Ishikawa (cell line): ENCODE measurements around the gene ESAM.

Experiments
- CEBPB ChIP-seq: IDR thresholded peaks from 2 replicates; pipeline ENCODE4 v1.6.1; 2012
- CREB1 ChIP-seq: IDR thresholded peaks from 2 replicates; pipeline ENCODE4 v1.6.1; 2012; ENCODE audit warnings: low read depth
- EGR1 ChIP-seq: IDR thresholded peaks from 2 replicates; pipeline ENCODE4 v1.6.1; 2012
- EP300 ChIP-seq: IDR thresholded peaks from 2 replicates; pipeline ENCODE4 v1.6.1; 2012; ENCODE audit warnings: borderline replicate concordance
- FOXM1 ChIP-seq: IDR thresholded peaks from 2 replicates; pipeline ENCODE4 v1.6.1; 2012; ENCODE audit warnings: low read depth, borderline replicate concordance
- RAD21 ChIP-seq: IDR thresholded peaks from 2 replicates; pipeline ENCODE4 v1.6.1; 2012; ENCODE audit warnings: low read depth
- REST ChIP-seq: IDR thresholded peaks from 2 replicates; pipeline ENCODE4 v1.6.1; 2012; ENCODE audit warnings: low read depth, mild to moderate bottlenecking
- TAF1 ChIP-seq: IDR thresholded peaks from 2 replicates; pipeline ENCODE4 v1.6.1; 2012; ENCODE audit warnings: low read depth, mild to moderate bottlenecking
- TCF12 ChIP-seq: IDR thresholded peaks from 2 replicates; pipeline ENCODE4 v1.6.1; 2012; ENCODE audit warnings: low read depth
- YY1 ChIP-seq: IDR thresholded peaks from 2 replicates; pipeline ENCODE4 v1.6.1; 2012; ENCODE audit warnings: low read depth
- ZBTB7A ChIP-seq: IDR thresholded peaks from 2 replicates; pipeline ENCODE4 v1.6.1; 2012; ENCODE audit warnings: low read depth
- TF ChIP-seq, protein P1 (sequence below): IDR thresholded peaks from 2 replicates; pipeline ENCODE4 v1.6.1; 2012
- TF ChIP-seq, protein P2 (sequence below): IDR thresholded peaks from 2 replicates; pipeline ENCODE4 v1.6.1; 2012

- peak; percentile 3; the same call in 1 of the 2 replicates for TF ChIP-seq RAD21
- no peak for TF ChIP-seq TAF1
- TF ChIP-seq, protein P1, sequence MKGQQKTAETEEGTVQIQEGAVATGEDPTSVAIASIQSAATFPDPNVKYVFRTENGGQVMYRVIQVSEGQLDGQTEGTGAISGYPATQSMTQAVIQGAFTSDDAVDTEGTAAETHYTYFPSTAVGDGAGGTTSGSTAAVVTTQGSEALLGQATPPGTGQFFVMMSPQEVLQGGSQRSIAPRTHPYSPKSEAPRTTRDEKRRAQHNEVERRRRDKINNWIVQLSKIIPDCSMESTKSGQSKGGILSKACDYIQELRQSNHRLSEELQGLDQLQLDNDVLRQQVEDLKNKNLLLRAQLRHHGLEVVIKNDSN = no peak
- no peak for TF ChIP-seq EP300
- no peak for TF ChIP-seq REST
- peak; percentile 21; the same call in 1 of the 2 replicates for TF ChIP-seq ZBTB7A
- TF ChIP-seq, protein P2, sequence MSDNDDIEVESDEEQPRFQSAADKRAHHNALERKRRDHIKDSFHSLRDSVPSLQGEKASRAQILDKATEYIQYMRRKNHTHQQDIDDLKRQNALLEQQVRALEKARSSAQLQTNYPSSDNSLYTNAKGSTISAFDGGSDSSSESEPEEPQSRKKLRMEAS = no peak
- no peak for TF ChIP-seq YY1
- no peak for TF ChIP-seq CEBPB
- TF ChIP-seq FOXM1 = no peak
- no peak for TF ChIP-seq TCF12
- no peak for TF ChIP-seq EGR1
- no peak for TF ChIP-seq CREB1
Measured at GRCh38 chr11:124745835-124746620, 16.1 kb downstream of the ESAM start.
